Right lobe of liver (tissue), 6 donors: ENCODE data around the gene CRIM1. TPM values are rescaled to one million over a fixed set of nuclear protein-coding genes. Genes with fewer than 3 reads are reported as not detected.

Experiments used
- ATAC-seq, 4 donors: fragments of 200-7000 bp; cut with Tn5 transposase; one replicate each; pipeline ENCODE4 v1.9.1; 2020; ENCODE audit warnings: mild to moderate bottlenecking in 4 of 4, moderate library complexity in 4 of 4
- DNase-seq, 3 donors: peaks; one replicate each; pipeline ENCODE4 v3.0.0-alpha.2; 2020
- H3K27ac ChIP-seq, 3 donors: fragments of 200-600 bp; one replicate each; pipeline ENCODE4 v1.8.0; 2022
- H3K27me3 ChIP-seq, 2 donors: fragments of 200-600 bp; one replicate each; pipeline ENCODE4 v1.8.0; 2022
- H3K36me3 ChIP-seq, 4 donors: fragments of 200-600 bp; sonication (generic) in 1 of 4; one replicate each; pipeline versions ENCODE4 v1.5.1 to v1.8.0; 2017 to 2022; ENCODE audit warnings: control low read depth in 1 of 4
- H3K4me1 ChIP-seq, 4 donors: fragments of 200-600 bp; sonication (generic) in 1 of 4; one replicate each; pipeline versions ENCODE4 v1.5.1 to v1.8.0; 2017 to 2022; ENCODE audit warnings: control low read depth in 1 of 4
- H3K4me3 ChIP-seq, 3 donors: fragments of 200-600 bp; one replicate each; pipeline ENCODE4 v1.8.0; 2022
- H3K9me3 ChIP-seq, 4 donors: fragments of 200-600 bp; sonication (generic) in 1 of 4; one replicate each; pipeline versions ENCODE4 v1.5.1 to v1.8.0; 2017 to 2022; ENCODE audit warnings: control low read depth in 1 of 4
- CTCF ChIP-seq, 4 donors: fragments of 200-600 bp in 3 of 4; fragments of 450-650 bp in 1 of 4; IDR thresholded peaks; one replicate each; pipeline versions ENCODE4 v1.5.1 to v1.8.0; 2016 to 2022; ENCODE audit warnings: antibody characterized with exemption in 4 of 4, mild to moderate bottlenecking in 2 of 4
- POLR2A ChIP-seq: fragments of 450-650 bp; IDR thresholded peaks from one replicate; pipeline ENCODE4 v1.6.1; 2017; ENCODE audit warnings: antibody characterized with exemption, mild to moderate bottlenecking
- WGBS: methylation state at CpG from one replicate; pipeline ENCODE4 v1.1.6; 2018; ENCODE audit warnings: low coverage, low lambda C conversion rate; ENCODE audit not compliant: insufficient coverage; ENCODE audit errors: missing lambda C conversion rate; 5-methylcytosine and 5-hydroxymethylcytosine counted together
- intact Hi-C, 2 donors: fragments of 100-400 bp; cut with DNase I; formaldehyde crosslinking; loops; one replicate each; pipeline versions ENCODE4 v1.11.2 to v1.14.1; 2022
- total RNA-seq, 6 experiments: library from RNA; depleted of rRNA in 2 of 6; stranded (reverse); fragments of >200 nt in 2 of 6; fragmentation: NEBNext Ultra II Directional in 3 of 6; extraction: Animal tissue kit (Norgen Biotek cat#: 25700) in 3 of 6; gene quantifications; one replicate each; pipeline versions ENCODE4 v1.1.0 to v1.2.4, GENCODE V29; 2016 to 2023
- donor health status: DM: no; HTN: yes; CAD: no.
- donor health status: DM: no; HTN: no; CAD: no.
- donor health status: DM: no; HTN: no; CAD: no.
- donor health status: DM: no; HTN: yes; CAD: no.
- donor health status: DM: no; HTN: yes; CAD: no.

The CRIM1 gene
- total RNA-seq, 6 experiments from 2014 or later, result 4.2 to 30.5 (median 16.7) TPM

GRCh38 chr2:36526226-36526625 lies 170.6 kb downstream of the CRIM1 start:
- TF ChIP-seq CTCF (IDR thresholded peaks at IDR 0.05) (no peak), POLR2A (no peak)
- DNase-seq (no peak), ATAC-seq (no peak)
- intact Hi-C loops, result no loop called here
- H3K4me3 ChIP-seq, result no peak overlapping the region
- no peaks in the 10 kb centered on the region for H3K9me3 ChIP-seq
- 49% methylated on average over 2 of the region's 2 CpGs for WGBS
- no peak overlapping the region for H3K27ac ChIP-seq
- H3K4me1 ChIP-seq, result no peaks in the 10 kb centered on the region
- no peaks in the 10 kb centered on the region for H3K36me3 ChIP-seq
- H3K27me3 ChIP-seq, result no peaks in the 10 kb centered on the region

DNA sequence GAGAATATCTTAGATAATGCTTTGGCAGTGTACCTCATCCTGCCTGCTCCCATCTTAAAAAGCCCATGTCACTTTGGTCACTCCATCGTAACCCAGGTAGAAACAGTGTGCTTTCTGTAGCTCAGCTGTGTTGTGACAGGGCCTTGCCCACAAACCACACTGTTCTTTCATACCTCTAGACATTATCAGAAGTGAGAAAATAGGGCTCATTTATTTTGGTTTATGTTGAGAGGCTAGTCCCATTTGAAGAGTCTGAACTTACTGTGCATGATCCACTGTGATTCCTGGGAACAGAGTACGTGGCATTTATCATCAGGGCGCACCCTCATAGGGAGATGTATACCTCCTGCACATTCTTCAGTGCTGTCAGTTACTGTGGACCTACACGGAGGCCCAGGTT lies 172.7 kb downstream of the CRIM1 start:
- no peak for TF ChIP-seq POLR2A
- no peak for TF ChIP-seq CTCF (IDR thresholded peaks at IDR 0.05)
- Histone ChIP-seq H3K4me1 (no peaks in the 10 kb centered on the region), H3K9me3 (no peaks in the 10 kb centered on the region), H3K27me3 (no peaks in the 10 kb centered on the region), H3K4me3 (no peak overlapping the region), H3K27ac (no peak overlapping the region), H3K36me3 (no peaks in the 10 kb centered on the region)
- no peak for ATAC-seq
- intact Hi-C loops, result no loop called here
- DNase-seq, result no peak
- WGBS, result 57% methylated on average over 4 of the region's 4 CpGs

DNA sequence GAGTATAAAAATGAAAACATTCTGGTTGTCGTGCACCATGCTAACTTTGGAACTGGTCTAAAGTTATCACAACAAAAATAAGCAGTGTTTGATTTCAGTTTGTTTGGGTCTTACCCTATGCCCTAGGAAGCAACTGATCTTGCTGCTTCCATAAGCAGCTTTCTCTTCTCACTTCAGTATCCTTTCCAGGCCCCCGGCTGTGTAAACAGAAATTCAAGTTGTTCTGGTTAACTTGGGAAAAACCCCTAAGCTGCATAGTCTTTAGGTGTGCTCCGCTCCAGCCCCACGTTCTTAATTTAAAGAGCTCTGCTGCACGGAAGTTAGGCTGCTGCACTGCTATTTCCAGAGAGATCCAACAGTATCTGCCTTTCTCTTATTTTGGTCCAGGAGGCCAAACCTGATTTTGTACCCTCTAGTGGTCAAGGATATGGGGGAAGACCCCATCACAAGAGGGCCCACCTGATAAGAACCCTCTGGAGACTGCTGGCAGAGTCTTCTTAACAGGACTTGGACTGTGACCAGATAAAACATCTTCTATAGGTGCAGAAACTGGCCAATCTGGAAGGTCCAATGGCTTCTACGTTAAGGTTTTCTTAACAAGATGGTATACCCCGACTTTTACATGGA lies 173.3 kb downstream of the CRIM1 start:
- Histone ChIP-seq H3K4me3 (no peak overlapping the region), H3K36me3 (no peaks in the 10 kb centered on the region), H3K4me1 (no peaks in the 10 kb centered on the region), H3K27me3 (no peaks in the 10 kb centered on the region), H3K27ac (no peak overlapping the region), H3K9me3 (no peaks in the 10 kb centered on the region)
- DNase-seq, result no peak
- ATAC-seq, result no peak
- 77% methylated on average over 7 of the region's 7 CpGs for WGBS
- no peak for TF ChIP-seq POLR2A
- no peak for TF ChIP-seq CTCF (IDR thresholded peaks at IDR 0.05)
- intact Hi-C loops, result no loop called here

DNA sequence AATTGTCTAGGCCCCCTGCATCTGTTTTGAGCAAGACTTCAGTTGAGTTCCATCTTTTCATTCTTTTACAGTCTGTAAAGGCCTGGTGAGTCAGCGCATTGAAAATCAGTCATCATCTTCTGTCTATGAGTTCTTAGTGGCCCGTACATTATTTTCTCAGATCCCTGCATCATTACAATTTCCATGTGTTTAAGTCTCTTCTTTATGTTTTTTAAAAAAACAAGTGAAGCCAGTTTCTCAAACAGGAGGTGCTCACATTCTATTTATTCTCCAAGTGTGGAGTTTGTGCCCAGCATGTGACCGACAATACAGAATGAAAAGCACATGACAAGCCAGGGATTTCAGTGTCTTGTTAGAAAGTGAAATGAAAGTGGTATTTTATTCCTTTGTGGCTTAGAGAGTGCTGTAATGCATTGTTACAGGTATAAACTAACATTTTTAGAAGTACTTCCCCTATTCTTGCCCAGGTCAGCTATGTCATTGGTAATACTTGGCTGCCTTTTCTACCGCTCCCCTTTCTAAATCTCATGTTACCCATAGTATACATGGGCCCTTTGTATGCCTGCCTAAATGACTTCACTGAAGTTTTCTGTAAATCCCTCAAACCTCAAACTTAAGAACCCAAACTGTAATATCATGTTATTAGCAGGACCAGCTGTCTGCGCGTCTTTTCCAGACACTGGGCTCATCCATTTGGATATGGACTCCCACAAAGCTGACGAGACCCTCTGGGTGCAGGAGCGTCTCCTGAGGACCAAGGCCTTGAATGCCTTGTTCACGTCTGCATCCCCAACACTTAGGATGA lies 174.8 kb downstream of the CRIM1 start:
- no peaks in the 10 kb centered on the region for H3K9me3 ChIP-seq
- TF ChIP-seq CTCF (IDR thresholded peaks at IDR 0.05) (no peak), POLR2A (no peak)
- WGBS, result 84% methylated on average over 8 of the region's 9 CpGs
- H3K4me3 ChIP-seq, result no peak overlapping the region
- ATAC-seq (no peak), DNase-seq (no peak)
- H3K36me3 ChIP-seq, result no peaks in the 10 kb centered on the region
- no peak overlapping the region for H3K27ac ChIP-seq
- H3K4me1 ChIP-seq, result no peaks in the 10 kb centered on the region
- no peaks in the 10 kb centered on the region for H3K27me3 ChIP-seq
- intact Hi-C loops, result no loop called here
